Cortex of kidney (tissue), 1 donor: ENCODE measurements around the gene GGT5.
"Not testable (repeated sequence)": the region's sequence is repeated elsewhere in the genome, so short reads cannot be mapped to it uniquely, and the experiment has no call there.

Experiments used
- DNase-seq: peaks from one replicate; lab custom pipeline; 2025; lab: John Stamatoyannopoulos, UW

The GGT5 gene

GRCh38 chr22:24263479-24263878 lies 18.6 kb upstream of the GGT5 start:
- not testable (repeated sequence) for DNase-seq

GRCh38 chr22:24262185-24262749 lies 17.4 kb upstream of the GGT5 start:
- not testable (repeated sequence) for DNase-seq

GRCh38 chr22:24259459-24259858 lies 14.6 kb upstream of the GGT5 start:
- not testable (repeated sequence) for DNase-seq

GRCh38 chr22:24256736-24257135 lies 11.9 kb upstream of the GGT5 start:
- not testable (repeated sequence) for DNase-seq

GRCh38 chr22:24256136-24256535 lies 11.3 kb upstream of the GGT5 start:
- DNase-seq = not testable (repeated sequence)

- DNase-seq = not testable (repeated sequence)
Measured at GRCh38 chr22:24253126-24253525, 8.2 kb upstream of the GGT5 start.

GRCh38 chr22:24251286-24251685 lies 6.4 kb upstream of the GGT5 start:
- not testable (repeated sequence) for DNase-seq

- DNase-seq = not testable (repeated sequence)
Measured at GRCh38 chr22:24249413-24249812, 4.5 kb upstream of the GGT5 start.

- not testable (repeated sequence) for DNase-seq
Measured at GRCh38 chr22:24248611-24249010, 3.7 kb upstream of the GGT5 start.

- no peak for DNase-seq
Measured at GRCh38 chr22:24247564-24248344, 2.9 kb upstream of the GGT5 start.

GRCh38 chr22:24247011-24247507 lies 2.2 kb upstream of the GGT5 start:
- DNase-seq = no peak

- not testable (repeated sequence) for DNase-seq
Measured at GRCh38 chr22:24245584-24246561, 991 bp upstream of the GGT5 start.

- no peak for DNase-seq
Measured at GRCh38 chr22:24244144-24244787, 616 bp downstream of the GGT5 start.

GRCh38 chr22:24243417-24243816 lies 1.5 kb downstream of the GGT5 start:
- DNase-seq = not testable (repeated sequence)

- not testable (repeated sequence) for DNase-seq
Measured at GRCh38 chr22:24240985-24241692, 3.7 kb downstream of the GGT5 start.

- no peak for DNase-seq
Measured at GRCh38 chr22:24240381-24240780, 4.5 kb downstream of the GGT5 start.

GRCh38 chr22:24238101-24238694 lies 6.7 kb downstream of the GGT5 start:
- not testable (repeated sequence) for DNase-seq

GRCh38 chr22:24236656-24237055 lies 8.2 kb downstream of the GGT5 start:
- no peak for DNase-seq

- no peak for DNase-seq
Measured at GRCh38 chr22:24235315-24235714, 9.6 kb downstream of the GGT5 start.

- no peak for DNase-seq
Measured at GRCh38 chr22:24233816-24234215, 11.1 kb downstream of the GGT5 start.

GRCh38 chr22:24233235-24233634 lies 11.6 kb downstream of the GGT5 start:
- DNase-seq = no peak
